HG03175 (cell line): ENCODE results near the gene FGD4.

ENCODE experiments used
- ATAC-seq: cut with Tn5 transposase; IDR thresholded peaks from one replicate; pipeline ENCODE4 v1.9.1; 2021; ENCODE audit warnings: mild to moderate bottlenecking, moderate library complexity; ENCODE audit not compliant: unreplicated experiment

Gene FGD4

GRCh38 chr12:32399370-32400113 lies at the start of gene FGD4:
Gene FGD4 (plus strand): TSS chr12:32399558.
- ATAC-seq, result peak; percentile 87

- no peak for ATAC-seq
These were observed 45.8 kb upstream of the FGD4 start for GRCh38 chr12:32353540-32353939.

- no peak for ATAC-seq
These were observed 41.6 kb upstream of the FGD4 start for GRCh38 chr12:32357601-32358249.

GRCh38 chr12:32360956-32361355 lies 38.4 kb upstream of the FGD4 start:
- ATAC-seq, result no peak

- no peak for ATAC-seq
These were observed 36.5 kb upstream of the FGD4 start for GRCh38 chr12:32362892-32363291.

- no peak for ATAC-seq
These were observed 33.8 kb upstream of the FGD4 start for GRCh38 chr12:32365473-32366064.

GRCh38 chr12:32366714-32367113 lies 32.6 kb upstream of the FGD4 start:
- no peak for ATAC-seq

GRCh38 chr12:32367381-32367780 lies 32.0 kb upstream of the FGD4 start:
- no peak for ATAC-seq

- no peak for ATAC-seq
These were observed 30.2 kb upstream of the FGD4 start for GRCh38 chr12:32369202-32369601.

- ATAC-seq, result no peak
These were observed 21.9 kb upstream of the FGD4 start for GRCh38 chr12:32377344-32378055.

- no peak for ATAC-seq
These were observed 20.1 kb upstream of the FGD4 start for GRCh38 chr12:32379213-32379612.

GRCh38 chr12:32379667-32380066 lies 19.7 kb upstream of the FGD4 start:
- ATAC-seq, result no peak

- no peak for ATAC-seq
These were observed 17.1 kb upstream of the FGD4 start for GRCh38 chr12:32382226-32382625.

- peak; percentile 57 for ATAC-seq
These were observed 8.7 kb upstream of the FGD4 start for GRCh38 chr12:32390572-32391219.

- ATAC-seq, result no peak
These were observed 4.3 kb upstream of the FGD4 start for GRCh38 chr12:32395026-32395425.

GRCh38 chr12:32397696-32398095 lies 1.7 kb upstream of the FGD4 start:
- no peak for ATAC-seq

- ATAC-seq, result no peak
These were observed 1.2 kb upstream of the FGD4 start for GRCh38 chr12:32398181-32398580.

GRCh38 chr12:32398816-32399369 lies 465 bp upstream of the FGD4 start:
- no peak for ATAC-seq

GRCh38 chr12:32400114-32400672 lies 835 bp downstream of the FGD4 start:
- no peak for ATAC-seq

- no peak for ATAC-seq
These were observed 1.5 kb downstream of the FGD4 start for GRCh38 chr12:32400866-32401265.
